Stimulated activated CD8-positive, alpha-beta memory T cell treated with anti-CD3 and anti-CD28 coated beads, Interleukin-7, amount 100 ng/mL, for 24 hours (primary cell): Measurements from ENCODE around the gene GATAD2A.
"Not testable (repeated sequence)": the region's sequence is repeated elsewhere in the genome, so short reads cannot be mapped to it uniquely, and the experiment has no call there.

Experiments used
- DNase-seq: peaks from one replicate; pipeline ENCODE4 v3.0.0-alpha.2; 2020; ENCODE audit warnings: low read depth

Gene GATAD2A

GRCh38 chr19:19447536-19448237 is 42.2 kb downstream of the GATAD2A start:
- no peak for DNase-seq

GRCh38 chr19:19448238-19448544 is 42.7 kb downstream of the GATAD2A start:
- no peak for DNase-seq

GRCh38 chr19:19451429-19452242 is 46.2 kb downstream of the GATAD2A start:
- DNase-seq, result no peak

- DNase-seq, result no peak
Observed at GRCh38 chr19:19452243-19453124, 47.0 kb downstream of the GATAD2A start.

- DNase-seq, result no peak
Observed at GRCh38 chr19:19453125-19453454, 47.6 kb downstream of the GATAD2A start.

- not testable (repeated sequence) for DNase-seq
Observed at GRCh38 chr19:19455166-19455919, 49.9 kb downstream of the GATAD2A start.

- DNase-seq, result no peak
Observed at GRCh38 chr19:19457671-19458070, 52.2 kb downstream of the GATAD2A start.

- DNase-seq, result no peak
Observed at GRCh38 chr19:19458110-19458816, 52.8 kb downstream of the GATAD2A start.

GRCh38 chr19:19459073-19459472 is 53.6 kb downstream of the GATAD2A start:
- no peak for DNase-seq

- peak; percentile 41 for DNase-seq
Observed at GRCh38 chr19:19459707-19460251, 54.3 kb downstream of the GATAD2A start.

GRCh38 chr19:19460258-19460731 is 54.8 kb downstream of the GATAD2A start:
- no peak for DNase-seq

- DNase-seq, result peak; percentile 28
Observed at GRCh38 chr19:19460761-19461265, 55.3 kb downstream of the GATAD2A start.

GRCh38 chr19:19461306-19461670 is 55.8 kb downstream of the GATAD2A start:
- DNase-seq, result no peak

GRCh38 chr19:19461671-19462622 is 56.5 kb downstream of the GATAD2A start:
- DNase-seq, result no peak

GRCh38 chr19:19463348-19464117 is 58.1 kb downstream of the GATAD2A start:
- no peak for DNase-seq

- no peak for DNase-seq
Observed at GRCh38 chr19:19464339-19465098, 59.0 kb downstream of the GATAD2A start.

GRCh38 chr19:19465436-19466070 is 60.1 kb downstream of the GATAD2A start:
- DNase-seq, result no peak

- DNase-seq, result no peak
Observed at GRCh38 chr19:19466201-19466600, 60.7 kb downstream of the GATAD2A start.
